Measurements from ENCODE around the gene IMMP2L.

IMMP2L gene

GRCh38 chr7:111025006-111025405, 537.3 kb downstream of the IMMP2L start:
- H3K27ac ChIP-seq = no peak overlapping the region
- TF ChIP-seq CTCF (conservative IDR thresholded peaks at IDR 0.05) (no peak), ZFX (IDR thresholded peaks at IDR 0.05) (no peak)

- H3K27ac ChIP-seq = peak overlapping the region; percentile 64
- TF ChIP-seq CTCF (conservative IDR thresholded peaks at IDR 0.05) = no peak
- no peak for TF ChIP-seq ZFX (IDR thresholded peaks at IDR 0.05)
Measured at GRCh38 chr7:111018960-111019736, 543.1 kb downstream of the IMMP2L start.

- TF ChIP-seq CTCF (conservative IDR thresholded peaks at IDR 0.05) = no peak
- no peak for TF ChIP-seq ZFX (IDR thresholded peaks at IDR 0.05)
- no peak overlapping the region for H3K27ac ChIP-seq
Measured at GRCh38 chr7:111018447-111018846, 543.8 kb downstream of the IMMP2L start.

GRCh38 chr7:111014079-111014478, 548.2 kb downstream of the IMMP2L start:
- TF ChIP-seq ZFX (IDR thresholded peaks at IDR 0.05) = no peak
- no peak for TF ChIP-seq CTCF (conservative IDR thresholded peaks at IDR 0.05)

GRCh38 chr7:111012799-111013675, 549.3 kb downstream of the IMMP2L start:
- H3K27ac ChIP-seq = no peak overlapping the region
- no peak for TF ChIP-seq ZFX (IDR thresholded peaks at IDR 0.05)
- TF ChIP-seq CTCF (conservative IDR thresholded peaks at IDR 0.05) = no peak

More at GRCh38 chr7:111014079-111014478, 548.2 kb downstream of the IMMP2L start:
- H3K27ac ChIP-seq = no peak overlapping the region

GRCh38 chr7:111012149-111012548, 550.1 kb downstream of the IMMP2L start:
- TF ChIP-seq CTCF (conservative IDR thresholded peaks at IDR 0.05) = no peak
- no peak overlapping the region for H3K27ac ChIP-seq

- TF ChIP-seq ZFX (IDR thresholded peaks at IDR 0.05) = no peak
- TF ChIP-seq CTCF (conservative IDR thresholded peaks at IDR 0.05) = no peak
- no peak overlapping the region; the same call in 1 of the 2 replicates for H3K27ac ChIP-seq
Measured at GRCh38 chr7:111011520-111011919, 550.8 kb downstream of the IMMP2L start.

All from C4-2B (cell line).